ENCODE data around the gene CACNA2D3. TPM values are rescaled to one million over a fixed set of nuclear protein-coding genes. Genes with fewer than 3 reads are reported as not detected.

The CACNA2D3 gene
- polyA plus RNA-seq, 2 of the 4 experiments (the other 2 are of a cell fraction), result 0.04 to 0.05 TPM

DNA sequence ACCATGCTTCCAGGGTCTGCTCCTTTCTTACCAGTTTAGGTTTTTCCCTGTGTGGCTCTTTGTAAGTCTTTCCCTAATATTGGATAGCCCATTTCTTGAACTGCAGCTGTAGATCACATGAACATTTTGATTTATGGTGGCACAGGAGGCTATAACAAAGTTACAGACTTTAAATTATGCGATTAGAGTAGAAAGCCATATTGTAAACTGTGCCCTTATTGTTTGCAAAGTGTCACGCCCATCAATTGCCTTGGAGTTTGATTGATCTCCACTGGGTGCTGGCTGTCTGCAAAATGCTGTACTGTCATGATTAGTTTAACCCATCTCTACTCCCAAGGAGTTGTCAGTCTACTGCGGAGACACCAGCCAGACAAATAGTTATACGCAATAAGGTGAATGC lies 110.3 kb downstream of the CACNA2D3 start (continued):
- TF ChIP-seq, protein P1, sequence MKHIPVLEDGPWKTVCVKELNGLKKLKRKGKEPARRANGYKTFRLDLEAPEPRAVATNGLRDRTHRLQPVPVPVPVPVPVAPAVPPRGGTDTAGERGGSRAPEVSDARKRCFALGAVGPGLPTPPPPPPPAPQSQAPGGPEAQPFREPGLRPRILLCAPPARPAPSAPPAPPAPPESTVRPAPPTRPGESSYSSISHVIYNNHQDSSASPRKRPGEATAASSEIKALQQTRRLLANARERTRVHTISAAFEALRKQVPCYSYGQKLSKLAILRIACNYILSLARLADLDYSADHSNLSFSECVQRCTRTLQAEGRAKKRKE (CRISPR knock-in tag; IDR thresholded peaks at IDR 0.05; ENCODE audit: low read depth), result no peak
- TF ChIP-seq RCOR1 (IDR thresholded peaks at IDR 0.05; ENCODE audit: low read depth, low read length) (no peak), CBX2 (IDR thresholded peaks at IDR 0.05; ENCODE audit: borderline replicate concordance, low read depth) (no peak), HDAC2 (IDR thresholded peaks at IDR 0.05) (no peak)

DNA sequence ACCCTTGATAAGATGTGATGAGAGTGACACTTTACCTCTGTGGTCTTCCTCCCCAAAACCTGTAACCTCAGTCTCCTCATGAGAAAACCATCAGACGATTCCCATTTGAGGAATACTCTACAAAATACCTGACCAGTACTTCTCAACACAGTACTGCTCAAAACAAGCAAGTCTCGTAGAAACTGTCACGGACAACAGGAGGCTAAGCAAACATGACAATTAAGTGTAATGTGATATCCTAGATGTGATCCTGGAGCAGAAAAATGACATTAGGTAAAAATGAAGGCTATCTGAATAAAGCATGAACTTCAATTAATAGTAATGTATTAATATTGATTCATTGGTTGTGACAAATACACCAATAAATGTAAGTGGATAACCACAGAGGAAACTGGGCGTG lies 113.6 kb downstream of the CACNA2D3 start:
- TF ChIP-seq RNF2 (IDR thresholded peaks at IDR 0.05; ENCODE audit: borderline replicate concordance, low read depth) (no peak), FOSL2 (IDR thresholded peaks at IDR 0.05) (no peak), FOSL2 (CRISPR knock-in tag; IDR thresholded peaks at IDR 0.05) (no peak), MYC (IDR thresholded peaks at IDR 0.05; ENCODE audit: borderline replicate concordance, low read length) (no peak), BHLHE40 (IDR thresholded peaks at IDR 0.05; ENCODE audit: low read depth, low read length) (no peak), RFX5 (IDR thresholded peaks at IDR 0.05) (no peak), EP300 (IDR thresholded peaks at IDR 0.05) (no peak), HES2 (IDR thresholded peaks at IDR 0.05) (no peak), CBX8 (IDR thresholded peaks at IDR 0.05) (no peak), MAZ (IDR thresholded peaks at IDR 0.05; ENCODE audit: borderline replicate concordance, low read depth, low read length) (no peak), FOXS1 (CRISPR knock-in tag; IDR thresholded peaks at IDR 0.05) (no peak), SREBF2 (IDR thresholded peaks at IDR 0.05) (no peak), RARB (CRISPR knock-in tag; IDR thresholded peaks at IDR 0.05) (no peak)
- TF ChIP-seq, protein P1 (CRISPR knock-in tag; IDR thresholded peaks at IDR 0.05; ENCODE audit: low read depth), result no peak
- CTCF ChIA-PET, result interaction anchor here (0.9 kb wide), 1 partner anchor 11 kb away, joined by 3 read pairs; no protein-coding TSS in a partner anchor
- Histone ChIP-seq H3K4me1 (no peaks in the 10 kb centered on the region), H3K9me3 (no peaks in the 10 kb centered on the region), H3K27ac (no peak overlapping the region), H3K4me2 (no peak overlapping the region), H3K4me3 (no peak overlapping the region)
- 50% methylated on average over 4 of the region's 4 CpGs for WGBS (ENCODE audit: missing lambda C conversion rate)
- FAIRE-seq, result no peak
- ATAC-seq, result no peak
- DNase-seq (ENCODE audit: low read depth in 1 of 2, low spot score in 1 of 2), result no peak
- POLR2A ChIA-PET, result no interaction called here

DNA sequence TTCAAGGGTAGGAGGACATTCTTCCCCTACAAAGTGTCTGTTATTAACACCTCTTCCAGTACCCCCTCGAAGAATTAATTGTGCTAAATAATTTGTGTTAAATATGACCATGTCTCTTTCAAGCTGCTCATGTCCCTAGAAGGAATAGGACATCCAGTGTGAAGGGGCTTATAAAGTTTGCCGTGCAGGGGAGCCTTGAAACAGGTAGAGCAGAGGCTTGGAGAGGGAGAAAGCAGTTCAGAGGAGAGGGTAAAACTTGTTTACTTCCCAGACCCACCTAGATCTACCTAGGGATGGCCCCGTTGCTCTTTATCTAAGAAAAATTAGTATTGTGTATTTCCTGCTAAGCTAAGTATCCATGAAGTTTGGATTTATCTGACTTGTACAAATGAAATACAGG lies 114.8 kb downstream of the CACNA2D3 start:
- no peak overlapping the region for H3K4me3 ChIP-seq
- ATAC-seq (no peak), DNase-seq (ENCODE audit: low read depth in 1 of 2, low spot score in 1 of 2) (no peak), FAIRE-seq (no peak)
- H3K4me1 ChIP-seq, result no peaks in the 10 kb centered on the region
- H3K27ac ChIP-seq, result no peak overlapping the region
- WGBS (ENCODE audit: missing lambda C conversion rate), result 2% methylated on average over 3 of the region's 3 CpGs
- POLR2A ChIA-PET, result no interaction called here
- H3K9me3 ChIP-seq, result no peaks in the 10 kb centered on the region
- no peak overlapping the region for H3K4me2 ChIP-seq
- CTCF ChIA-PET, result no interaction called here
- TF ChIP-seq POLR2AphosphoS2 (conservative IDR thresholded peaks at IDR 0.05; ENCODE audit: low read length) (no peak), MAX (IDR thresholded peaks at IDR 0.05) (no peak), ELK1 (IDR thresholded peaks at IDR 0.05; ENCODE audit: low read depth, low read length) (no peak), HDAC2 (IDR thresholded peaks at IDR 0.05) (no peak), CBX8 (IDR thresholded peaks at IDR 0.05) (no peak), HOXB13 (CRISPR knock-in tag; IDR thresholded peaks at IDR 0.05; ENCODE audit: low read depth) (no peak), CHD2 (IDR thresholded peaks at IDR 0.05; ENCODE audit: low read length, partially characterized antibody) (no peak)
- TF ChIP-seq, protein P2, sequence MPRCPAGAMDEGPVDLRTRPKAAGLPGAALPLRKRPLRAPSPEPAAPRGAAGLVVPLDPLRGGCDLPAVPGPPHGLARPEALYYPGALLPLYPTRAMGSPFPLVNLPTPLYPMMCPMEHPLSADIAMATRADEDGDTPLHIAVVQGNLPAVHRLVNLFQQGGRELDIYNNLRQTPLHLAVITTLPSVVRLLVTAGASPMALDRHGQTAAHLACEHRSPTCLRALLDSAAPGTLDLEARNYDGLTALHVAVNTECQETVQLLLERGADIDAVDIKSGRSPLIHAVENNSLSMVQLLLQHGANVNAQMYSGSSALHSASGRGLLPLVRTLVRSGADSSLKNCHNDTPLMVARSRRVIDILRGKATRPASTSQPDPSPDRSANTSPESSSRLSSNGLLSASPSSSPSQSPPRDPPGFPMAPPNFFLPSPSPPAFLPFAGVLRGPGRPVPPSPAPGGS (IDR thresholded peaks at IDR 0.05), result no peak

Measured in A549 (cell line).